Panc1 (cell line): ENCODE measurements around the gene ALOX12. TPM values are rescaled to one million over a fixed set of nuclear protein-coding genes. Genes with fewer than 3 reads are reported as not detected.

Experiments
- ATAC-seq: fragments of 200-7000 bp; cut with Tn5 transposase; 2 replicates; pipeline ENCODE4 v1.9.1; 2020; ENCODE audit warnings: mild to moderate bottlenecking, moderate library complexity
- BruUV-seq: library from RNA; stranded (reverse); fragments of 400-500 nt; replicated peaks from 2 replicates; lab custom pipeline; 2021; lab: Mats Ljungman, UMichigan
- CTCF ChIA-PET: fragments of 300-600 bp; sonication (Branson Sonifier 250); formaldehyde crosslinking; loops from one replicate; lab custom pipeline; 2022; ENCODE audit warnings: antibody characterized with exemption; lab: Charles Lee
- POLR2A ChIA-PET: fragments of 300-600 bp; sonication (Branson Sonifier 250); formaldehyde crosslinking; loops from one replicate; lab custom pipeline; 2022; ENCODE audit warnings: antibody characterized with exemption; lab: Charles Lee
- DNase-seq: peaks from one replicate; pipeline ENCODE4 v3.0.0-alpha.2; 2010; ENCODE audit warnings: low read depth, low spot score
- H3K27ac ChIP-seq: 2 replicates; pipeline ENCODE4 v1.5.1; 2011; ENCODE audit warnings: mild to moderate bottlenecking, low read length, inconsistent platforms
- H3K27me3 ChIP-seq: fragments of 200-500 bp; sonication (Bioruptor generic); 2 replicates; pipeline ENCODE4 v1.6.0; 2014; ENCODE audit warnings: low read length, inconsistent platforms; ENCODE audit not compliant: control insufficient read depth, insufficient read depth
- H3K36me3 ChIP-seq: fragments of 200-500 bp; sonication (Bioruptor generic); 2 replicates; pipeline ENCODE4 v1.5.1; 2014; ENCODE audit warnings: inconsistent platforms, mild to moderate bottlenecking, low read length, moderate library complexity; ENCODE audit not compliant: control insufficient read depth, insufficient read depth
- H3K4me1 ChIP-seq: 2 replicates; pipeline ENCODE4 v1.5.1; 2011; ENCODE audit warnings: inconsistent platforms, mild to moderate bottlenecking, low read length, moderate library complexity; ENCODE audit not compliant: control insufficient read depth, insufficient read depth
- H3K4me3 ChIP-seq, 2 experiments: 2 replicates each; pipeline ENCODE4 v1.5.1; 2011 to 2012; ENCODE audit warnings: low read depth in 2 of 2, low read length in 2 of 2, mild to moderate bottlenecking in 2 of 2, inconsistent platforms in 1 of 2, moderate library complexity in 1 of 2
- H3K9me3 ChIP-seq: fragments of 200-500 bp; sonication (Bioruptor generic); 2 replicates; pipeline ENCODE4 v1.5.1; 2014; ENCODE audit warnings: low read depth, mild to moderate bottlenecking, inconsistent platforms, low read length, moderate library complexity; ENCODE audit not compliant: control insufficient read depth, insufficient read depth
- CTCF ChIP-seq: fragments of 450-650 bp; IDR thresholded peaks from 2 replicates; pipeline ENCODE4 v1.5.1; 2017; ENCODE audit warnings: mild to moderate bottlenecking
- POLR2AphosphoS5 ChIP-seq: IDR thresholded peaks from 2 replicates; pipeline ENCODE4 v1.6.1; 2012; ENCODE audit warnings: mild to moderate bottlenecking, low read depth, low read length, moderate library complexity
- REST ChIP-seq, 2 experiments: IDR thresholded peaks; 2 replicates each; pipeline ENCODE4 v1.6.1; 2011 to 2012; ENCODE audit warnings: low read depth in 2 of 2, control low read depth in 1 of 2, low read length in 1 of 2, mild to moderate bottlenecking in 1 of 2, moderate library complexity in 1 of 2; ENCODE audit not compliant: insufficient read depth in 1 of 2
- SIN3A ChIP-seq: IDR thresholded peaks from 2 replicates; pipeline ENCODE4 v1.6.1; 2012; ENCODE audit warnings: low read depth, mild to moderate bottlenecking, low read length, moderate library complexity, borderline replicate concordance; ENCODE audit not compliant: insufficient read depth
- TCF7L2 ChIP-seq: IDR thresholded peaks from 2 replicates; pipeline ENCODE4 v1.6.1; 2011; ENCODE audit warnings: mild to moderate bottlenecking, low read depth, low read length, inconsistent platforms
- in situ Hi-C: cut with HindIII; loops from 2 replicates; pipeline ENCODE4 v1.10.0; 2016; ENCODE audit warnings: low sequenced_read_pairs, low pct_unique_long_range_greater_than_20kb
- intact Hi-C: fragments of 100-400 bp; cut with micrococcal nuclease; formaldehyde crosslinking; loops from one replicate; pipeline ENCODE4 v1.10.0; 2022; ENCODE audit not compliant: unreplicated experiment
- total RNA-seq: library from RNA; stranded (reverse); gene quantifications from one replicate; pipeline ENCODE4 v1.2.1, GENCODE V29; 2021; ENCODE audit not compliant: unreplicated experiment

ALOX12 gene
- total RNA-seq, 1 experiment from 2014 or later, result not detected

GRCh38 chr17:7025245-7025644 lies 29.4 kb downstream of the ALOX12 start:
- ATAC-seq (no peak), DNase-seq (no peak)
- no peak overlapping the region for H3K27ac ChIP-seq
- intact Hi-C loops, result no loop called here
- H3K36me3 ChIP-seq, result no peaks in the 10 kb centered on the region
- in situ Hi-C loops, result no loop called here
- POLR2A ChIA-PET, result no interaction called here
- TF ChIP-seq CTCF (no peak), REST (IDR thresholded peaks at IDR 0.05; ENCODE audit: insufficient read depth in 1 of 2, low read depth in 2 of 2, low read length in 1 of 2) (no peak), POLR2AphosphoS5 (no peak), SIN3A (no peak), TCF7L2 (no peak)
- no peaks in the 10 kb centered on the region for H3K9me3 ChIP-seq
- no peaks in the 10 kb centered on the region for H3K27me3 ChIP-seq
- CTCF ChIA-PET, result no interaction called here
- H3K4me3 ChIP-seq, result no peak overlapping the region
- no TSS peak for BruUV-seq
- H3K4me1 ChIP-seq, result peaks cover 14% of the 10 kb centered on the region

- H3K4me3 ChIP-seq, result no peak overlapping the region
- H3K9me3 ChIP-seq, result no peaks in the 10 kb centered on the region
- no peak overlapping the region for H3K27ac ChIP-seq
- ATAC-seq, result no peak
- ChIA-PET CTCF (no interaction called here), POLR2A (no interaction called here)
- in situ Hi-C loops (no loop called here), intact Hi-C loops (no loop called here)
- no TSS peak for BruUV-seq
- TF ChIP-seq POLR2AphosphoS5, result no peak
- TF ChIP-seq CTCF, result no peak
- no peak for TF ChIP-seq REST (IDR thresholded peaks at IDR 0.05; ENCODE audit: insufficient read depth in 1 of 2, low read depth in 2 of 2, low read length in 1 of 2)
- TF ChIP-seq TCF7L2, result no peak
- no peak for TF ChIP-seq SIN3A
- peaks cover under 1% of the 10 kb centered on the region; the same call in 1 of the 2 replicates for H3K4me1 ChIP-seq
- DNase-seq, result no peak
- no peaks in the 10 kb centered on the region for H3K36me3 ChIP-seq
- no peaks in the 10 kb centered on the region for H3K27me3 ChIP-seq
These were observed 30.7 kb downstream of the ALOX12 start for GRCh38 chr17:7026471-7027115.
